Neural crest cell (in vitro differentiated cells): Measurements from ENCODE around the gene KCNH8. TPM values are rescaled to one million over a fixed set of nuclear protein-coding genes. Genes with fewer than 3 reads are reported as not detected.

Source experiments
- DNase-seq: peaks from one replicate; pipeline ENCODE4 v3.0.0; 2021; ENCODE audit warnings: low read depth, mixed read lengths, low spot score
- H3K27ac Mint-ChIP-seq: one replicate; pipeline ENCODE4 v1.8.0; 2021; ENCODE audit warnings: mild to moderate bottlenecking, mixed read lengths; ENCODE audit not compliant: unreplicated experiment
- H3K27me3 Mint-ChIP-seq: 2 replicates; pipeline ENCODE4 v1.8.0; 2021; ENCODE audit warnings: low read depth, mild to moderate bottlenecking, mixed read lengths
- H3K36me3 Mint-ChIP-seq: 2 replicates; pipeline ENCODE4 v1.8.0; 2021; ENCODE audit warnings: low read depth, mild to moderate bottlenecking, mixed read lengths
- H3K4me1 Mint-ChIP-seq: 2 replicates; pipeline ENCODE4 v1.8.0; 2021; ENCODE audit warnings: mixed read lengths
- H3K4me3 Mint-ChIP-seq: one replicate; pipeline ENCODE4 v1.8.0; 2021; ENCODE audit warnings: mild to moderate bottlenecking, mixed read lengths
- H3K9me3 Mint-ChIP-seq: 2 replicates; pipeline ENCODE4 v1.8.0; 2021; ENCODE audit warnings: mixed read lengths
- total RNA-seq: library from RNA; stranded (reverse); gene quantifications from 2 replicates; pipeline ENCODE4 v1.2.1, GENCODE V29; 2021
- TF ChIP-seq, protein P1 (sequence below): fragments of 200-600 bp; sonication (generic); conservative IDR thresholded peaks from 2 replicates; pipeline ENCODE4 v1.5.0; 2021; ENCODE audit warnings: antibody characterized with exemption, mild to moderate bottlenecking

Gene KCNH8
- total RNA-seq, 1 donor from 2014 or later, result 3.8 TPM

DNA sequence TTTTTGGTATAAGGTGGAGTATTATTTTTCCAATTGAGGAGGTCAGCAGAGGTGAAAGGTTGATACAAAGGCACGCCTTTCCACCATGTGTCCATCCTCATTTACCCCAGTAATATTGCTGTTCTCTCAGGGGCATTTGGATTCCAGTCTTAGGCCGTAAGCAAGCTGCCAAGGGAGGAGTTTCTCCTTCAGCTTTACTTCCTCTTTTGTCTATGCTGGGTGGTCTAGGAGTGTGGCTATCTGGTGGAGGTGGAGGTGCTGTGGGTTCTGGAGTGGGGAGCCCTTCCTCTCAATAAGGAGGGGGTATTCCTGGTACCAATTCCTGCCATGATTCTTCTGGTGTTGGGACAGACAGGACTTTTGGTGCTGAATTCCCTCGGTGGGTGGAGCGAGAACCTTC lies 340.6 kb downstream of the KCNH8 start:
- Mint-ChIP-seq H3K9me3 (peaks cover 2% of the 10 kb centered on the region), H3K27me3 (no peaks in the 10 kb centered on the region), H3K4me3 (no peak overlapping the region), H3K27ac (no peak overlapping the region), H3K36me3 (peaks cover 4% of the 10 kb centered on the region), H3K4me1 (no peaks in the 10 kb centered on the region)
- DNase-seq, result no peak
- TF ChIP-seq, protein P1, sequence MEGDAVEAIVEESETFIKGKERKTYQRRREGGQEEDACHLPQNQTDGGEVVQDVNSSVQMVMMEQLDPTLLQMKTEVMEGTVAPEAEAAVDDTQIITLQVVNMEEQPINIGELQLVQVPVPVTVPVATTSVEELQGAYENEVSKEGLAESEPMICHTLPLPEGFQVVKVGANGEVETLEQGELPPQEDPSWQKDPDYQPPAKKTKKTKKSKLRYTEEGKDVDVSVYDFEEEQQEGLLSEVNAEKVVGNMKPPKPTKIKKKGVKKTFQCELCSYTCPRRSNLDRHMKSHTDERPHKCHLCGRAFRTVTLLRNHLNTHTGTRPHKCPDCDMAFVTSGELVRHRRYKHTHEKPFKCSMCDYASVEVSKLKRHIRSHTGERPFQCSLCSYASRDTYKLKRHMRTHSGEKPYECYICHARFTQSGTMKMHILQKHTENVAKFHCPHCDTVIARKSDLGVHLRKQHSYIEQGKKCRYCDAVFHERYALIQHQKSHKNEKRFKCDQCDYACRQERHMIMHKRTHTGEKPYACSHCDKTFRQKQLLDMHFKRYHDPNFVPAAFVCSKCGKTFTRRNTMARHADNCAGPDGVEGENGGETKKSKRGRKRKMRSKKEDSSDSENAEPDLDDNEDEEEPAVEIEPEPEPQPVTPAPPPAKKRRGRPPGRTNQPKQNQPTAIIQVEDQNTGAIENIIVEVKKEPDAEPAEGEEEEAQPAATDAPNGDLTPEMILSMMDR, result no peak

DNA sequence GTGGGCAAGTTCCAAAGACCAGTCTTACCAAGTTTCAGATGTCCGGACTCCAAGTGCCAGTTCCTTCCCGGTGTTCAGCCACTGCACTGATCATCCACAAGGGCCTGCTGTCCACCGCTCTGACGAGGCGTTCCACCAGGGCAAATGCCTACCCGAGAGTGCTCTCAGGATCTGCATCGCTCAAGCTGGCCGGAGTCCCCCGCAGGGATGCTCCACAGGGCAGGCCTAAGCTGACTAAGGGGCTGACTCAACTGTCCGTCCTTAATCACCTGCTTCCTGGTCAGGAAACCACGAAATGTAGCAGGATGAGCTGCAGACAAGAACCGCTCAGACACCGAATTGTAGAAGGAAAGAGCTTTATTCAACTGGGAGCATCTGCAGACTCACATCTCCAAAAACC lies 341.6 kb downstream of the KCNH8 start:
- H3K9me3 Mint-ChIP-seq, result peaks cover 2% of the 10 kb centered on the region
- TF ChIP-seq, protein P1, result no peak
- H3K27ac Mint-ChIP-seq, result no peak overlapping the region
- DNase-seq, result no peak
- peaks cover 4% of the 10 kb centered on the region for H3K36me3 Mint-ChIP-seq
- no peaks in the 10 kb centered on the region for H3K27me3 Mint-ChIP-seq
- H3K4me1 Mint-ChIP-seq, result no peaks in the 10 kb centered on the region
- no peak overlapping the region for H3K4me3 Mint-ChIP-seq

DNA sequence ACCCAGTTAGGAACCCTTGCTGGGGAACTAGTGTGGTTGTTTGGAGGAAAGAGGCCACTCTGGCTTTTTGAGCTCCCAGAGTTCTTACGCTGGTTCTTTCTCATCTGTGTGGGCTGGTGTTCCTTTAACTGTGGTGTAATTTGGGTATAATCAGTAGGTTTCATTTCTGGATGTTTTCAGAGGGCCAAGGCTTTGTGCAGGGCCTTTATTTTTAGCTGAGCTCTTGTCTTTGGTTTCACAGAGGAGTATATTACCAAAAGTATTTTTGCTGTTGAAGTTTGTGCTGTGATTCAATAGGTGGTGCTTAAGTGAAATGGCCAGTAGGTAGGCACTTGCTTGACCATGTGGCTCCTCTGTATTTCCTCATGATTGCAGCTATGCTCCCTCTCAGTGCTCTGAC lies 357.9 kb downstream of the KCNH8 start:
- H3K27ac Mint-ChIP-seq, result no peak overlapping the region
- DNase-seq, result no peak

DNA sequence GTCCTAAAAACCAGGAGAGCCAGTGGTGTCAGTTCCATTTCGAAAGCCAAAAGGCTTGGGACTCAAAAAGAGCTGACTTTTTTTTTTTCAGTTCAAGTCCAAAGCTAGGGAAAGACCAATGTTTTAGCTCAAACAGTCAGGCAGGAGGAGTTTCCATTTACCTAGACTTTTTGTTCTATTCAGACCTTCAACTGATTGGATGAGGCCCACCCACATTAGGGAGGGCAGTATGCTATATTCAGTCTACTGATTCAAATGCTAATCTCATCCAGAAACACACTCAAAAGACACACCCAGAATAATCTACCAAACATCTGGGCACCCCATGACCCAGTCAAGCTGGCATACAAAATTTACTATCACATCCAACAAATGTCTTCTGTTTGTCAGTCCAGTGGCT lies 374.0 kb downstream of the KCNH8 start:
- H3K36me3 Mint-ChIP-seq, result peaks cover 3% of the 10 kb centered on the region
- peaks cover 3% of the 10 kb centered on the region for H3K4me1 Mint-ChIP-seq
- no peaks in the 10 kb centered on the region for H3K9me3 Mint-ChIP-seq
- no peak overlapping the region for H3K4me3 Mint-ChIP-seq
- no peak for DNase-seq
- no peak overlapping the region for H3K27ac Mint-ChIP-seq
- H3K27me3 Mint-ChIP-seq, result no peaks in the 10 kb centered on the region
- TF ChIP-seq, protein P1, result no peak

More for the DNA sequence above, 357.9 kb downstream of the KCNH8 start:
- Mint-ChIP-seq H3K9me3 (no peaks in the 10 kb centered on the region), H3K4me1 (no peaks in the 10 kb centered on the region), H3K36me3 (no peaks in the 10 kb centered on the region), H3K27me3 (no peaks in the 10 kb centered on the region), H3K4me3 (no peak overlapping the region)
- TF ChIP-seq, protein P1, result no peak

DNA sequence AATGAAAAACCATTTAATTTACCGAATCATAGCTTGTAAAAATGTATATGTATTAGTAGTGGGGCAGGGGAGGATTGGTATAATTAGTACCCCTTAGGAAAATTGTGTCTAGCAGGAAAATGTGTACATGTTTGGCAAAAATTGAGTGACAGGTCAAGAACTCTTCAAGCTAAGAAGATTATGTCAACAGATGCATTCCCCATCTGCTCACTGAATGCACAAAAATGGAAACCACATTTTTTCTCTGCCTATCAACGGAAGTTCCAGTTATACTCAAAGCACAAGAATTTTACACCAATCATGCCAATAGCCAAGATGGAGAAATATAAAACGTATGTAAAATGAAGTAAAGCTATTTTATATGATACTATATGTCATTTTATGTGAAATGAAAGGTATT lies 377.8 kb downstream of the KCNH8 start:
- Mint-ChIP-seq H3K36me3 (peaks cover 6% of the 10 kb centered on the region), H3K27me3 (no peaks in the 10 kb centered on the region), H3K9me3 (no peaks in the 10 kb centered on the region), H3K27ac (no peak overlapping the region), H3K4me3 (no peak overlapping the region), H3K4me1 (peaks cover 3% of the 10 kb centered on the region)
- DNase-seq, result no peak
- TF ChIP-seq, protein P1, result no peak

DNA sequence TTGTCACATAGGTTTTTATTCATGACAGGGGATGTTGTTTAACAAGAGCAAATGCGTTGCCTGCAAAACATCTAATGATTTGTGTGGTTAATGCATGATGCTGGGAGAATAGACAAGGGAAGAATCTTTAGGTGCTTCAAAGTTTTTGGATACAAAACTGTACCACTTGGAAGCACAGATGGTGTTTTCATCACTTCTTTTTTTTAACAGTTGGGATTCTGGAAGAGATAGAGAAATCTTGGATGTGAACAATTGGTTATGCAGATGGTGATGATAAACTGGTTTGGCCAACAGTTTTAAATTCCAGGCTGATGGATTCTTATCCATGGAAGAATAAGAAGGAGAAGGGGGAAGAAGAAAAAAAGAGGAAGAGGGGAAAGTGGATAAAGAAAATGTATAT lies 379.4 kb downstream of the KCNH8 start:
- no peak for DNase-seq
- TF ChIP-seq, protein P1, result no peak
- peaks cover 3% of the 10 kb centered on the region for H3K4me1 Mint-ChIP-seq
- H3K36me3 Mint-ChIP-seq, result peaks cover 6% of the 10 kb centered on the region
- no peaks in the 10 kb centered on the region for H3K9me3 Mint-ChIP-seq
- no peaks in the 10 kb centered on the region for H3K27me3 Mint-ChIP-seq
- no peak overlapping the region for H3K27ac Mint-ChIP-seq
- H3K4me3 Mint-ChIP-seq, result no peak overlapping the region
